ENCODE data around the gene GIPC3.
A peak's percentile ranks its signal among the peaks of the same experiment; 100 is the strongest.

The GIPC3 gene

GRCh38 chr19:3585301-3586126 is at the start of gene GIPC3:
TSS of gene GIPC3 (plus strand) at chr19:3585478. CDS start at chr19:3585598, 120 bp downstream.
- no peak for DNase-seq

GRCh38 chr19:3535563-3535965 is 49.7 kb upstream of the GIPC3 start:
- DNase-seq: no peak

DNA sequence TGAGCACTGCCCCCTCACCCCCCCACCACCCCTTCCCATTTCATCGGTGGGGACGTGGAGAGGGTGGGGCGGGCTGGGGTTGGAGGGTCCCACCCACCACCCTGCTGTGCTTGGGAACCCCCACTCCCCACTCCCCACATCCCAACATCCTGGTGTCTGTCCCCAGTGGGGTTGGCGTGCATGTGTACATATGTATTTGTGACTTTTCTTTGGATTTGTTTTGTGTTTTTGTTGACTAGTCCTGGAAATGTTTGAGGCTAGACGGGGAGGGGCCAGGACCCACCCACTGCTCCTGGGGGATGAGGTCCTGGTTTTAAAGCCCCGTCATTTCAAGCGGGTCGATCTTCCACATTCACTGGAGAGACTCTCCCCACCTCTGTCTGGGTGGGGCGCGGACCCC is 49.3 kb upstream of the GIPC3 start:
- DNase-seq: no peak

DNA sequence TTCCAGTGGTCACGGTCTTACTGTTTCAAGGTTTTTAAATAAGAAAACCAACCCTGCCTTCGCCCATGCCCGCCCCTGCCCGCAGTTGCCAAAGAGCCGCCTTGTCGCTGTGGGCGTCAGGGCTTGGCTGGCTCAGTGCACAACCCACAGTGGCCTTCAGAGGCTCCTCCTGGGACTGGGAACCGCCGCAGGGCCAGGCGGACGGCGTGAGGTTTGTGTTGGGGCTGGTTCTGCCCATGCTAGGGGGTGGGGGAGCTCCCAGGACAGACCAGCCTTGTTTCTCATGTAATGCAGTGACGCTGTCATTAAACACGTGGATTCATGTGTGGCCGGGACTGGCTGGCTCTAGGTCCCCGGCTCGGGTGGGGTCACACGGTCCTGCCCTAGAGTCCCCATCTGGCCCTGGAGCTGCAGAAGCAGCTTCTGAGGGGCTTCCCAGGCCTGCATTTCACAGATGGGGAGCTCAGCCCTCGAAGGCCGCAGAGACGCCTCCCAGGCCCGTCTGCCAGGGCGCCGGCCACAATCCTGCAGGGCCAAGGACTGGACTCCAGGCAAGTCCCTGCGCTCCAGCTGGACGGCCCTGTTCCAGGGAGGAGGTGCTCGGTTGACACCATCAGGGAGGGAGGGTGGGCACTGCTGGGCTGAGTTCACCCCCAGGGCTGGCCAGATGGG is 48.7 kb upstream of the GIPC3 start:
- no peak for DNase-seq

- DNase-seq: no peak
Observed at GRCh38 chr19:3537101-3537437, 48.2 kb upstream of the GIPC3 start.

DNA sequence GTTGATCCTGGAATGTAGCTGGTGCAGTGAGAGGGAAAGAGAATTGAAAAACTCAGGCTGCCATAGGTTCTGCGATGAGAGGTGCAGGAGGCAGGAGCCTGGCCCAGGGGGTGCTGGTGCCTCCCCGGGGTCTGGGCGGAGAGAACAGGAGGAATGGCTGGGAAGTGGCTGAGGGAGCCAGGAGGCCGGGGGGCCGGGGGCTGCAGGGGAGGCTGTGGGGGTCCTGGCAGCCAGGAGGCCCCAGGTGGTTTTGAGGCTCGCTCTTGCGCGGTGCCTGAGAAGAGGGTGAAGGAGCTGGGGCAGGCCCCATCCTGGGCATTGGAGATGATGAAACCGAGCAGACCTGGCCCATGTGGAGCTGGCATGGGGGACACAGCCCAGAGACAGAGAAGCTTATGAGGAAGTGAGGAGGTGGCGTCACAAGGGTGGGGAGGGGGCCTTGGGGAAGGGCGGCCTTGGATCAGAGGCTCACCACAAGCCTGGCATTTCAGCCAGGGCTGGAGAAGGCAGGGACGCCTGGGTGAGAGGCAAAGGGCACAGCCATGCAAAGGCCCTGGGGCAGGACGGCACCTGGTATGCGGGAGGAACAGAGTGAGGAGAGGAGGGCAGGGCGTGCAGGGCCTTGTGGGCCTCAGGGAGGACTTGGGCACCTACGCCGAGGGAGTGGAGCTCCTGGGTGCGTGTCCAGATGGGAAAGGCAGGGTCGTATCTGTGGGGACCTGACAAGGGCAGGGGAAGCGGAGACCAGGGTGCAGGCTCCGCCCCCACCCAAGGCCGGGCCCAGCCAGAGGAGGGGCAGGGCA is 47.6 kb upstream of the GIPC3 start:
- DNase-seq: no peak

- no peak for DNase-seq
Observed at GRCh38 chr19:3538258-3538929, 46.9 kb upstream of the GIPC3 start.

DNA sequence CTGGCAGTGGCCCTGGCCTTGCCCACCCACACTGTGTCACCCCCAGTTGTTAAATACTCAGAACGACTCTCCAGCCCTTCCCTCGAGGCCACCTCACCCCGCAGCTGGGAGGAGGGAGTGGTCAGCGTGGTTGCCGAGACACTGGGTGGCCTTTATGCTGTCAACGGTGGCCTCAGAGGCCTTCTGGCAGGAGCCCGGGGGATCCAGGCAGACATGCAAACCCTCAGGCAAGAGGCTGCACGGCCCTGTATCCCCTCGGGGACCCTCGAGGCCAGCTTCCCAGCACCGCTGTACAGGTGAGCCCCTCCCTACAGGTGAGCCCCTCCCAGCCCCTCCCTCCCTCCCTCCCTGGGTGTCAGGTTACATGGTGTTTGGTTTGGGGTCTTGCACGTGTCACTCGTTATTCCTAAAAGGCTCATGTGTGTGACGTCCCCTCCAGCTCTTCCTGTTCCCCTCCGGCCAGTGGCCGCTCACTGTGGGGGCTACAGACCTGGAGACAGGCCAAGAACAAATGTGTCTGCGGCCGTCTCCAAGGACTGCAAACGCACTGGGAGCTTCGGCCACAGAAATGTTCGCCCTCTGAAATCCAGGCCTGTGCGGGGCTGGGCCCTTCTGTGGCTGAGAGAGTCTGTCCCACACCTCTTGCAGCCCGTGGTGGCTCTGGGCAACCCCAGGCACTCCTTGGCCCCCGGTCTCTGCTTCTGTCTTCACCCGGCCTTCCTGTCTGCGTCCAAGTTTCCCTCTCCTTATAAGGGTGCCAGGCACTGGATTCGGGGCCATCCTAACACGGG is 46.1 kb upstream of the GIPC3 start, which contains the start of gene TEKTIP1:
Gene TEKTIP1, plus strand, starts transcription at position 210 of the 791 bp plus-strand sequence. Its CDS starts 4 bp downstream, at position 214.
- no peak for DNase-seq

- DNase-seq: no peak
Observed at GRCh38 chr19:3539756-3540118, 45.5 kb upstream of the GIPC3 start.

DNA sequence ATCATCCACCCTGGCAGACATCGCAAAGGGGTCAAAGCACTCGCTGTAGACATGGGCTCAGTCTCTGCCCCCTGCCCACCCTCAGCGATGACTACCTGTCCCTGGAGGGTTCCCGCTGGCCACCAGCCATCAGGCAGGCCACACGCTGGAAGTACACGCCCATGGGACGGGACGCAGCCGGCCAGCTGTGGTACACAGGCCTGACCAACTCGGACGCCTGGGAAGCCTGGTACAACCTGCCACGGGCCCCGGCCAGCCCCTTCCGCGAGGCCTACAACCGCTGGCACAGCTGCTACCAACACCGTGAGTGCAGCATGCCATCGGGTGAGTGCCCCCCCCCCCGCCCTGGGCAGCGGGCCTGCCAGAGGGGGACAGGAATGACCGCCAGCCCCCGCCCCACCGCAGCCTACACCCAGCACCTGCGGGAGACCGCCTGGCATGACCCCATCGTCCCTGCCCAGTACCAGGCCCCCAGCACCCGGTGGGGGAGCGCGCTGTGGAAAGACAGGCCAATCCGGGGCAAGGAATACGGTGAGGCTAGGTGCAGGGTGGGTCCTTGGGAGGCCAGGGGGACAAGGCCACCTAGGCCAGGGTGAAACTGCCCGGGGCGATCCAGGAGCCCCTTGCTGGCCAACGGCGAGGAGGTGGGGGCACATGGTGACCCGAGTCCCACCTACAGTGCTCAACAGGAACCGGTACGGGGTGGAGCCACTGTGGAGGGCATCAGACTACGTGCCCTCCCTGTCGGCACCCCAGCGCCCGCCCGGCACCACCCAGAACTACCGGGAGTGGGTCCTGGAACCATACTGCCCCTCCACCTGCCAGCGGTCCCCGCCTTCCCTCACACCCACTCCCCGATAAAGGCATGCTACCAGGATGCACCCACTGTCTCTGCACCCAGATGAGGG is 41.9 kb upstream of the GIPC3 start:
- DNase-seq: no peak

DNA sequence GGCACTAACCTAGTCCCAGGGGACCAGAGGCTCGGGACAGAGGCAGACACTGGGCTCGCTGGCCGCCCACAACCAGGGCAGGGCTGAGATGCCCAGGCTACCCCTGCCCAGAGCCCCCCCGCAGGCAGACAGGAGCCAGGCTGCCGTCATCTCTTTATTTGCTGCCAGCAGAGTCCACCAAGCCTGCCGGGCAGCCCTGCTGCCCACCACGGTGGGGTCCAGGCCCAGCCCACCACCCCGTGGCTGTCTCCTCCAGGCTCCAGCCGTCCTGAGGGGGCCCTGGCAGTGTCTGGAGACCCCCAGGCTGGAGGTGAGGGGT is 41.3 kb upstream of the GIPC3 start:
- no peak for DNase-seq

DNA sequence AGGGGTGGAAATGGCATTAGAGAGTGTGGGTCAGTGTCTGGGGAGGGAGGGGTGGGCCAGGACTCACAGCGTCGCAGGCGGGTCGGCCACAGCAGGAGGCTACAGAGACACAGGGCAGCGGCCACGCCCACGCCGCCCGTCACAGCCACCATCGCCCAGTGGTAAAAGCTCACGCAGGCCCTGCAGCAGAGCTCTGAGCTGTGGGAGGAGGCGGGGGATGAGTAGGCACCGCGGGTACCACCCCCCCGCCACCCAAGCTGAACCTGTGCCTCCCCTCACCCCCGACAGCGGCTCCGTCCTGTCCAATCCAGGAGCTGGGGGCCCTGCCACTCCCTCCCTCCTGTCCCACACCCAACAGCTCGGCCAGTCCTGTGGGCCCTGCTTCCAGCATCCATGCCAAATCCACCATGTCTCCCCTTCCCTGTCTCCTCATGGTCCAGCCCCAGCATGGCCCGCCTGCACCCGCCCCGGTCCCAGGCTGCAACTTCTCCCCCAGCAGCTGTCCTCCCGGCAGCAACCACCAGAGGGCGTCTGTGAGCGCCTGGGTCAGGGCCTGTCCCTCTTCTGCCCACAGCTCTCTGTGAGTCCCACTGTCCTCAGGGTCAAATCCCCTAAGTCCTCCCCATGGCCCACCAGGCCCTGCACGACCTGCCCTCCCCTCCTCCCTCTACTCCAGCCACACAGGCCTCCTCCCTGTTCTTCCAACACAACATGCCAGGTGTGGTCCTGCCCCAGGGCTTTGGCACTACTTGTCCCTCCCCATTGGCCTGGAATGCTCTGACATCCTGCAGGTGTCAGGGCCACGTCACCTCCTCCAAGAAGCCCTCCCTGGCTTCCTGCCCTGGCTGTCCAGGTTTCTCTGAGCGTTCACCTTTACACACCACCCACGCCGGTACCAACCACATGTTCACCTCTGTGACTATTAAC is 40.3 kb upstream of the GIPC3 start:
- peak; percentile 74 for DNase-seq

DNA sequence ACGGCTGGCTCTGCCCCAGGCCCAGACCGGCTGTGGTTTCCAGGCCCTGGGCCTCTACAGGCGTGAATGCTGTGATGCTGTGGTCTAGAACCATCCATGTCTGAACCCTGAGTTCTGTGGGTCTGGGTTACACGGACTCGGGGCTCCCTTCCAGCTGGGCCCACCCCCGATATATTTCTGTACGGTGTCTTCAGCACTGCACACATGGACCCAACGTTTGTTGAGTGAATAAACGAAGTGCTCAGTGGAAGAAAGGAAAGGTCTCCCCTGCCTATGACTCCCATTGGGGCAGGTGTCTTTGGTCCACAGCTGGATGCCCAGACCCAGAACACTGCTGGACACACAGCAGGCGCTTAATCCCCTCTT is 39.6 kb upstream of the GIPC3 start:
- DNase-seq: no peak

DNA sequence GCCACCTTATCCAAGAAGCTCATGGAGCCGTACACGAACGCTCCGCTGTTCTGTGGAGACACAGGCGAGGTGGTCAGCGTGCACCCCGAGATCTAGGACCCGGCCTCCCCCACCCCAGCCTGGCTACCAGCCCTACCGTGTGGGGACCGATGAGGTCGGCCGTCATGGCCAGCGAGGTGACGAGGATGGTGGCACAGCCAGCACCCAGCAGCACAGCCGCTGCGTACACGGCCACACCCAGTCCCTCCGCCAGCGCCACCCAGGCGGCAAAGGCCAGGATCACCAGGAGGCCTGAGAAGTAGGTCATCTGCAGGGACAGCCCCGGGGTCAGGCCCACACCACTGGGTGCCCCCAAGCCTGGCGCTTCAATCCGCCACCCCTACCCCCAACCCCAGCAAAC is 39.2 kb upstream of the GIPC3 start:
- DNase-seq: no peak

DNA sequence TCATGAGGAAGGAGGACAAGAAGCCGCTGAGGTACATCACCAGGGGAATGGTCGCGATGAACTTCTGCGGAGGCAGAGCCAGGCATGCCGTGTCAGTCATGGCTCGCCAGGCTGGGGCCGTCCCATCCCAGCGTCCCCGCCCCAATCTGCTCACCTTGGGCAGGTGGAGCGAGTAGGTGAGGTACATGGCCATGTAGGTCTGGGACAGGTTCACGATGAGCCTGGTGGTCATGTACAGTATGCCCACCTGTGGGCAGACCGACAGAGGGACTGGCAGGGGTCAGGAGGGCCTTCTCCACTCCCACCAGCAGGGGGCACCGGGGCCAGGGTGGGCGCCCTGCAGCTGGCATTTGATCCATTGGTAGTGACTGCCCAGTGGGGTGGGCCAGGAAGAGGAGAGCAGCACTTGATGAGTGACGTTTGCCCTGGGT is 38.0 kb upstream of the GIPC3 start:
- DNase-seq: peak; percentile 52

- no peak for DNase-seq
Observed at GRCh38 chr19:3547767-3548282, 37.5 kb upstream of the GIPC3 start.

DNA sequence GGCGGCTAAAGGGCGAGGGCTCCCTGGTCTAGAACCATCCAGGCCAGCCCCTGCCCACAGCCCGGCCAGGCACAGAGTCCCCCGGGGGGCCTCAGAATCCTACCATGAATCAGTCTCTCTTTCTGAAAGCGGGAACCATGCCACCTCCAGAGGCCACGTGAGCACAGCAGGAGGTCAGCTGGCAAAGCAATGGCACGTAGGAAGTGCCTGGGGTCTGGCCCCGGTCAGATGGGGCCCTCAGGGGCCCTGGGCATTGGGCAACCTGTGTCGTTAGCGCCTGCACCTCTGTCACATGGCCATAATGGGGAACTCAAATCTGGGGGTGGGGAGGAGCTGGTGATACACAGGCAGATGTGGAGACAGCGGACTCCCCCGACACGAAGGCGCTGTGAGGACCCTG is 36.7 kb upstream of the GIPC3 start:
- DNase-seq: peak; percentile 60

GRCh38 chr19:3549816-3550215 is 35.5 kb upstream of the GIPC3 start:
- no peak for DNase-seq

GRCh38 chr19:3550947-3551791 is 34.1 kb upstream of the GIPC3 start:
- DNase-seq: no peak

Measured in hematopoietic multipotent progenitor cell treated with erythropoietin and hydrocortisone succinate and interleukin-3 and kit ligand, for 6 days (in vitro differentiated cells).